K562 (cell line): ENCODE data around the gene MPDZ.

Source experiments
- ATF1 ChIP-seq, 2 experiments: fragments of 450-650 bp in 1 of 2; IDR thresholded peaks; 2 replicates each; pipeline ENCODE4 v1.6.1; 2016; ENCODE audit warnings: missing compliant biosample characterization in 1 of 2, missing genetic modification characterization in 1 of 2
- CTCF ChIP-seq, 3 experiments: IDR thresholded peaks in 2 of 3; conservative IDR thresholded peaks in 1 of 3; 2 replicates each; pipeline ENCODE4 v1.5.1; 2011 to 2012; ENCODE audit warnings: low read length in 3 of 3, mild to moderate bottlenecking in 3 of 3, control low read depth in 2 of 3, improper control_type of control experiment in 1 of 3, inconsistent platforms in 1 of 3, low read depth in 1 of 3, mixed read lengths in 1 of 3, moderate library complexity in 1 of 3; ENCODE audit not compliant: insufficient read depth in 2 of 3
- FOXP4 ChIP-seq: sonication (generic); formaldehyde crosslinking; IDR thresholded peaks from 2 replicates; pipeline ENCODE4 v1.8.0; 2022; ENCODE audit warnings: mild to moderate bottlenecking, missing genetic modification reagents, borderline replicate concordance
- GABPB1 ChIP-seq: sonication (generic); formaldehyde crosslinking; IDR thresholded peaks from 2 replicates; pipeline ENCODE4 v1.8.0; 2022; ENCODE audit warnings: mild to moderate bottlenecking, missing genetic modification reagents
- POLR2A ChIP-seq: fragments of 450-650 bp; conservative IDR thresholded peaks from 2 replicates; pipeline ENCODE4 v1.6.1; 2016
- RFX5 ChIP-seq: IDR thresholded peaks from 2 replicates; pipeline ENCODE4 v1.6.1; 2011; ENCODE audit warnings: low read depth, mild to moderate bottlenecking, improper control_type of control experiment, low read length
- SPI1 ChIP-seq: IDR thresholded peaks from 2 replicates; pipeline ENCODE4 v1.6.1; 2011; ENCODE audit warnings: low read depth, low read length, control low read depth, borderline replicate concordance
- TAF1 ChIP-seq: IDR thresholded peaks from 2 replicates; pipeline ENCODE4 v1.6.1; 2011; ENCODE audit warnings: mild to moderate bottlenecking, low read length, moderate library complexity; ENCODE audit not compliant: insufficient read depth, control insufficient read depth, severe bottlenecking; ENCODE audit errors: extremely low read depth
- ZBTB9 ChIP-seq: fragments of 450-650 bp; formaldehyde crosslinking; IDR thresholded peaks from 2 replicates; pipeline ENCODE4 v1.4.0; 2020; ENCODE audit warnings: mild to moderate bottlenecking, moderate library complexity
- TF ChIP-seq, protein P1 (sequence below), 2 experiments: fragments of 450-650 bp; IDR thresholded peaks; 2 replicates each; pipeline ENCODE4 v1.6.1; 2016

DNA sequence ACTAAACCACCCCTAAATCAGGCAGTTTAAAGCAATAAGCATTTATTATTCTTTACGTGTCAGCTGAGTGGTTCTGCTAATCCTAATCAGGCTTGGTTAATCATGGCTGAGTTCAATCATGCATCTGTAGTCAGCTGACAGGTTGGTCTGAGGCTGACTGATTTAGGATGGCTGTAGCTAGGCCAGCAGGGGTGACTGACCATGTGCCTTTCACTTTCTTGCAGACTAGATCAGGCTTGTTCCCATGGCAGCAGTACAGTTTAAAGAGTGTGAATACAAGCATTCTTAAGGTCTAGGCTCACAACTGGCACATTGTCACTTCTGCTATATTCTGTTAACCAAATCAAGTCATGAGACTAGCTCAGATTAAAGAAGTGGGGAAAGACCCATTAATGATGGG, 16.1 kb upstream of the MPDZ start:
- TF ChIP-seq POLR2A (no peak), ZBTB9 (CRISPR knock-in tag) (no peak), ATF1 (CRISPR knock-in tag; IDR thresholded peaks at IDR 0.05) (no peak), ATF1 (tag; IDR thresholded peaks at IDR 0.05) (no peak), SPI1 (no peak), TAF1 (no peak), RFX5 (no peak), CTCF (IDR thresholded peaks at IDR 0.05 in 2 of 3, conservative IDR thresholded peaks at IDR 0.05 in 1 of 3; ENCODE audit: insufficient read depth in 2 of 3, low read depth in 1 of 3, low read length in 3 of 3) (no peak), GABPB1 (no peak), FOXP4 (CRISPR knock-in tag) (no peak)
- TF ChIP-seq, protein P1, sequence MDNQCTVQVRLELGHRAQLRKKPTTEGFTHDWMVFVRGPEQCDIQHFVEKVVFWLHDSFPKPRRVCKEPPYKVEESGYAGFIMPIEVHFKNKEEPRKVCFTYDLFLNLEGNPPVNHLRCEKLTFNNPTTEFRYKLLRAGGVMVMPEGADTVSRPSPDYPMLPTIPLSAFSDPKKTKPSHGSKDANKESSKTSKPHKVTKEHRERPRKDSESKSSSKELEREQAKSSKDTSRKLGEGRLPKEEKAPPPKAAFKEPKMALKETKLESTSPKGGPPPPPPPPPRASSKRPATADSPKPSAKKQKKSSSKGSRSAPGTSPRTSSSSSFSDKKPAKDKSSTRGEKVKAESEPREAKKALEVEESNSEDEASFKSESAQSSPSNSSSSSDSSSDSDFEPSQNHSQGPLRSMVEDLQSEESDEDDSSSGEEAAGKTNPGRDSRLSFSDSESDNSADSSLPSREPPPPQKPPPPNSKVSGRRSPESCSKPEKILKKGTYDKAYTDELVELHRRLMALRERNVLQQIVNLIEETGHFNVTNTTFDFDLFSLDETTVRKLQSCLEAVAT (IDR thresholded peaks at IDR 0.05): no peak
